Neural progenitor cell (in vitro differentiated cells): ENCODE measurements around the gene PKDCC.

Experiments
- CTCF ChIP-seq: fragments of 200-600 bp; sonication (generic); IDR thresholded peaks from 2 replicates; pipeline ENCODE4 v1.5.1; 2017; ENCODE audit warnings: antibody characterized with exemption, mild to moderate bottlenecking
- EZH2phosphoT487 ChIP-seq: fragments of 200-600 bp; sonication (generic); IDR thresholded peaks from 2 replicates; pipeline ENCODE4 v1.6.1; 2017; ENCODE audit warnings: antibody characterized with exemption

- TF ChIP-seq EZH2phosphoT487: no peak
- no peak for TF ChIP-seq CTCF
Observed at GRCh38 chr2:42029171-42029570, 18.6 kb upstream of the PKDCC start.
